Mucosa of descending colon (tissue), 3 donors: ENCODE results near the gene PIH1D1. TPM values are rescaled to one million over a fixed set of nuclear protein-coding genes. Genes with fewer than 3 reads are reported as not detected.

Source experiments
- ATAC-seq: fragments of 200-7000 bp; cut with Tn5 transposase; one replicate; pipeline ENCODE4 v1.9.1; 2020; ENCODE audit warnings: mild to moderate bottlenecking, moderate library complexity
- DNase-seq, 3 donors: peaks; one replicate each; pipeline ENCODE4 v3.0.0-alpha.2; 2020
- H3K36me3 ChIP-seq: fragments of 200-600 bp; one replicate; pipeline ENCODE4 v1.8.0; 2021; ENCODE audit warnings: low read depth, mild to moderate bottlenecking
- H3K4me1 ChIP-seq: fragments of 200-600 bp; one replicate; pipeline ENCODE4 v1.8.0; 2021; ENCODE audit warnings: low read depth, mild to moderate bottlenecking
- H3K4me3 ChIP-seq: fragments of 200-600 bp; one replicate; pipeline ENCODE4 v1.8.0; 2021; ENCODE audit warnings: mild to moderate bottlenecking
- H3K9me3 ChIP-seq: fragments of 200-600 bp; one replicate; pipeline ENCODE4 v1.8.0; 2021; ENCODE audit warnings: mild to moderate bottlenecking
- CTCF ChIP-seq: fragments of 200-600 bp; IDR thresholded peaks from one replicate; pipeline ENCODE4 v1.8.0; 2022; ENCODE audit warnings: antibody characterized with exemption, mild to moderate bottlenecking
- intact Hi-C, 2 donors: fragments of 100-400 bp; cut with DNase I in 1 of 2; cut with micrococcal nuclease in 1 of 2; formaldehyde crosslinking; loops; one replicate each; pipeline versions ENCODE4 v1.11.0 to v1.11.1; 2022; cut with DNase I, micrococcal nuclease
- total RNA-seq, 3 donors: library from RNA; stranded (reverse); fragmentation: NEBNext Ultra II Directional in 2 of 3; extraction: Animal tissue kit (Norgen Biotek cat#: 25700) in 2 of 3; gene quantifications; one replicate each; pipeline versions ENCODE4 v1.2.1 to v1.2.4, GENCODE V29; 2021 to 2023
- donor health status: DM: no; HTN: no; CAD: no; lungs with moderate emphysema.
- donor health status: DM: no; HTN: no; CAD: no.
- donor health status: DM: no; HTN: yes; CAD: no.

PIH1D1 gene
- total RNA-seq, 3 donors from 2014 or later = 65.2 to 78.7 (median 76.6) TPM

- no peak for ATAC-seq
- peaks cover 21% of the 10 kb centered on the region for H3K4me1 ChIP-seq
- no peaks in the 10 kb centered on the region for H3K9me3 ChIP-seq
- H3K36me3 ChIP-seq = peaks cover 15% of the 10 kb centered on the region
- no peak for DNase-seq
- TF ChIP-seq CTCF = no peak
- H3K4me3 ChIP-seq = no peak overlapping the region
- intact Hi-C loops = no loop called here
Observed at GRCh38 chr19:49486710-49487276, 35.2 kb upstream of the PIH1D1 start.

GRCh38 chr19:49486232-49486631, 34.6 kb upstream of the PIH1D1 start:
- ATAC-seq = no peak
- no peak for DNase-seq
- Histone ChIP-seq H3K36me3 (peaks cover 12% of the 10 kb centered on the region), H3K9me3 (no peaks in the 10 kb centered on the region), H3K4me1 (peaks cover 21% of the 10 kb centered on the region), H3K4me3 (no peak overlapping the region)
- intact Hi-C loops = no loop called here
- TF ChIP-seq CTCF = no peak

GRCh38 chr19:49481020-49481683, 29.5 kb upstream of the PIH1D1 start:
- TF ChIP-seq CTCF = no peak
- H3K4me3 ChIP-seq = no peak overlapping the region
- DNase-seq (no peak), ATAC-seq (no peak)
- H3K36me3 ChIP-seq = no peaks in the 10 kb centered on the region
- intact Hi-C loops = no loop called here
- peaks cover 3% of the 10 kb centered on the region for H3K4me1 ChIP-seq
- no peaks in the 10 kb centered on the region for H3K9me3 ChIP-seq

GRCh38 chr19:49479975-49480628, 28.5 kb upstream of the PIH1D1 start:
- TF ChIP-seq CTCF = no peak
- intact Hi-C loops = no loop called here
- Histone ChIP-seq H3K4me3 (no peak overlapping the region), H3K36me3 (no peaks in the 10 kb centered on the region), H3K9me3 (no peaks in the 10 kb centered on the region), H3K4me1 (peaks cover 3% of the 10 kb centered on the region)
- ATAC-seq = no peak
- no peak for DNase-seq

- intact Hi-C loops = no loop called here
Observed at GRCh38 chr19:49475995-49476880, 24.6 kb upstream of the PIH1D1 start.

More at GRCh38 chr19:49475995-49476880, 24.6 kb upstream of the PIH1D1 start:
- peak in 1 of 3 donors; percentile 66 for DNase-seq
- peaks cover 8% of the 10 kb centered on the region for H3K4me1 ChIP-seq
- H3K9me3 ChIP-seq = no peaks in the 10 kb centered on the region
- H3K36me3 ChIP-seq = no peaks in the 10 kb centered on the region
- no peak overlapping the region for H3K4me3 ChIP-seq
- ATAC-seq = no peak
- peak; percentile 26 for TF ChIP-seq CTCF
